ENCODE data around the gene ZNF576. TPM values are rescaled to one million over a fixed set of nuclear protein-coding genes. Genes with fewer than 3 reads are reported as not detected.

ZNF576 gene
- total and polyA plus RNA-seq, 2 of the 13 experiments (the other 11 are each of a cell fraction or from before 2014, with no cell fraction given): 7.2 to 9.6 TPM

GRCh38 chr19:43634872-43635560 lies 38.6 kb downstream of the ZNF576 start:
- peak overlapping the region; percentile 92 for H3K4me2 ChIP-seq (ENCODE audit: low read depth, low read length)
- in situ Hi-C loops (cut with HindIII; ENCODE audit: extremely low pct_ligation_motif_present, low pct_unique_long_range_greater_than_20kb): no loop called here
- H3K9ac ChIP-seq (ENCODE audit: insufficient read depth, low read depth, low read length): peak overlapping the region; percentile 87
- DNase-seq (ENCODE audit: low spot score): peak; percentile 69
- H3K4me3 ChIP-seq (replicated peaks in 1 of 3; ENCODE audit: insufficient read depth in 1 of 3, low read depth in 2 of 3, low read length in 3 of 3): peak overlapping the region; percentile 61 to 76 (median 67)
- no peaks in the 10 kb centered on the region for H3K27me3 ChIP-seq (ENCODE audit: control insufficient read depth in 1 of 2, insufficient read depth in 2 of 2, low read length in 2 of 2)
- peaks cover 59% of the 10 kb centered on the region for H3K4me1 ChIP-seq (ENCODE audit: insufficient read depth, low read length)
- no TSS peak for BruUV-seq (replicated peaks)
- H2AFZ ChIP-seq (ENCODE audit: low read length): no peak overlapping the region
- peak; percentile 74 for ATAC-seq
- CTCF ChIA-PET (ENCODE audit: low intra/inter-chr PET ratio, low total read pairs): no interaction called here
- peak; percentile 73 for FAIRE-seq
- no peaks in the 10 kb centered on the region for H4K20me1 ChIP-seq (ENCODE audit: insufficient read depth, low read length)
- no peaks in the 10 kb centered on the region for H3K79me2 ChIP-seq (ENCODE audit: insufficient read depth, low read length)
- no peaks in the 10 kb centered on the region for H3K9me3 ChIP-seq (ENCODE audit: low read length)
- no peaks in the 10 kb centered on the region for H3K36me3 ChIP-seq (replicated peaks in 1 of 2; ENCODE audit: control insufficient read depth in 1 of 2, insufficient read depth in 2 of 2, low read length in 2 of 2)
- peak overlapping the region; percentile 90 for H3K27ac ChIP-seq (ENCODE audit: extremely low read length, insufficient read depth, low read length)
- 1% methylated on average over 14 of the region's 17 CpGs for WGBS (ENCODE audit: low lambda C conversion rate)
- POLR2A ChIA-PET: interaction anchor here (0.6 to 2.3 kb wide), 8 partner anchors 10 to 577 kb away, joined by 3 to 20 read pairs (median 4); partner anchors contain the start of genes IRGQ, ZNF227 and ZNF576
- intact Hi-C loops (cut with micrococcal nuclease; ENCODE audit: unreplicated experiment): loop anchor here (2.0 kb wide), 1 partner anchor 16 kb away; the partner anchor contains the start of gene ZNF428
- peak; percentile 95 for TF ChIP-seq ESRRA (CRISPR knock-in tag; IDR thresholded peaks at IDR 0.05; ENCODE audit: low read depth)
- peak; percentile 80 for TF ChIP-seq POLR2G (IDR thresholded peaks at IDR 0.05; ENCODE audit: low read depth, low read length)
- no peak for TF ChIP-seq NPAS2 (CRISPR knock-in tag; IDR thresholded peaks at IDR 0.05; ENCODE audit: borderline replicate concordance)
- no peak for TF ChIP-seq MLX (CRISPR knock-in tag; IDR thresholded peaks at IDR 0.05)
- no peak for TF ChIP-seq ZNF121 (CRISPR knock-in tag; IDR thresholded peaks at IDR 0.05)
- no peak for TF ChIP-seq CREBL2 (CRISPR knock-in tag; IDR thresholded peaks at IDR 0.05; ENCODE audit: borderline replicate concordance)
- TF ChIP-seq GLMP (CRISPR knock-in tag; IDR thresholded peaks at IDR 0.05; ENCODE audit: borderline replicate concordance): no peak
- TF ChIP-seq ASH2L (IDR thresholded peaks at IDR 0.05; ENCODE audit: insufficient read length, low read depth, low read length): peak; percentile 76
- TF ChIP-seq TFAP4 (IDR thresholded peaks at IDR 0.05; ENCODE audit: borderline replicate concordance, low read depth): peak; percentile 99
- TF ChIP-seq ARNT (IDR thresholded peaks at IDR 0.05): no peak
- TF ChIP-seq ZSCAN30 (CRISPR knock-in tag; IDR thresholded peaks at IDR 0.05): no peak
- TF ChIP-seq HES4 (CRISPR knock-in tag; IDR thresholded peaks at IDR 0.05; ENCODE audit: borderline replicate concordance): no peak
- TF ChIP-seq SCMH1 (CRISPR knock-in tag; IDR thresholded peaks at IDR 0.05; ENCODE audit: borderline replicate concordance): no peak
- TF ChIP-seq REXO4 (CRISPR knock-in tag; IDR thresholded peaks at IDR 0.05; ENCODE audit: borderline replicate concordance): no peak
- TF ChIP-seq ZNF160 (CRISPR knock-in tag; IDR thresholded peaks at IDR 0.05): no peak
- no peak for TF ChIP-seq HIC2 (CRISPR knock-in tag; IDR thresholded peaks at IDR 0.05; ENCODE audit: low read depth)
- no peak for TF ChIP-seq ARID2 (CRISPR knock-in tag; IDR thresholded peaks at IDR 0.05; ENCODE audit: borderline replicate concordance)
- TF ChIP-seq GATA4 (IDR thresholded peaks at IDR 0.05; ENCODE audit: borderline replicate concordance, low read depth): no peak
